HL-60 (cell line): ENCODE results near the gene CACNA1E.

Experiments used
- POLR2AphosphoS5 ChIP-seq: IDR thresholded peaks from 2 replicates; pipeline ENCODE4 v1.6.1; 2012; ENCODE audit warnings: low read depth
- REST ChIP-seq: IDR thresholded peaks from 2 replicates; pipeline ENCODE4 v1.6.1; 2012; ENCODE audit warnings: low read depth; ENCODE audit not compliant: insufficient replicate concordance

GRCh38 chr1:181482001-181482430 lies 1.3 kb upstream of the CACNA1E start:
- TF ChIP-seq POLR2AphosphoS5 (no peak), REST (no peak)
